Left lung (tissue), 10 donors: Measurements from ENCODE around the gene CENPP. TPM values are rescaled to one million over a fixed set of nuclear protein-coding genes. Genes with fewer than 3 reads are reported as not detected.
A peak's percentile ranks its signal among the peaks of the same experiment; 100 is the strongest.

Experiments
- ATAC-seq: fragments of 200-7000 bp; cut with Tn5 transposase; one replicate; pipeline ENCODE4 v1.9.1; 2020; ENCODE audit warnings: moderate library complexity
- DNase-seq, 4 donors: peaks; one replicate each; pipeline ENCODE4 v3.0.0-alpha.2; 2013 to 2020
- H3K27ac ChIP-seq, 2 donors: fragments of 200-600 bp; sonication (generic) in 1 of 2; one replicate each; pipeline versions ENCODE4 v1.5.0 to v1.8.0; 2020 to 2021
- H3K27me3 ChIP-seq, 2 donors: fragments of 200-600 bp; sonication (generic) in 1 of 2; one replicate each; pipeline versions ENCODE4 v1.5.0 to v1.8.0; 2020 to 2021
- H3K36me3 ChIP-seq, 2 donors: fragments of 200-600 bp; sonication (generic) in 1 of 2; one replicate each; pipeline versions ENCODE4 v1.5.0 to v1.8.0; 2020 to 2021
- H3K4me1 ChIP-seq, 2 donors: fragments of 200-600 bp; one replicate each; pipeline ENCODE4 v1.8.0; 2021
- H3K4me3 ChIP-seq, 2 donors: fragments of 200-600 bp; sonication (generic) in 1 of 2; one replicate each; pipeline versions ENCODE4 v1.5.0 to v1.8.0; 2020 to 2021; ENCODE audit warnings: mild to moderate bottlenecking in 1 of 2
- H3K9me3 ChIP-seq, 2 donors: fragments of 200-600 bp; sonication (generic) in 1 of 2; one replicate each; pipeline versions ENCODE4 v1.5.0 to v1.8.0; 2020 to 2021
- intact Hi-C, 2 donors: fragments of 100-400 bp; cut with DNase I; formaldehyde crosslinking; loops; one replicate each; pipeline versions ENCODE4 v1.11.2 to v1.14.2; 2022
- polyA plus RNA-seq, 6 donors: library from polyadenylated mRNA; unstranded; fragments of 120-200 nt; gene quantifications; one replicate each; pipeline ENCODE4 v1.2.1, GENCODE V29; 2013; ENCODE audit not compliant: insufficient read length in 6 of 6
- total RNA-seq, 2 donors: library from RNA; stranded (reverse); fragmentation: NEBNext Ultra II Directional; extraction: Animal tissue kit (Norgen Biotek cat#: 25700); gene quantifications; one replicate each; pipeline ENCODE4 v1.2.1, GENCODE V29; 2021
- TF ChIP-seq, protein P1 (sequence below), 2 donors: fragments of 200-600 bp; sonication (generic) in 1 of 2; IDR thresholded peaks; one replicate each; pipeline versions ENCODE4 v1.5.0 to v1.8.0; 2021; ENCODE audit warnings: antibody characterized with exemption in 2 of 2
- donor health status: DM: no; HTN: yes; CAD: no.
- donor health status: DM: no; HTN: no; CAD: no.

CENPP gene
- total and polyA plus RNA-seq, 8 donors, result 3.2 to 9.0 (median 5.7) TPM

DNA sequence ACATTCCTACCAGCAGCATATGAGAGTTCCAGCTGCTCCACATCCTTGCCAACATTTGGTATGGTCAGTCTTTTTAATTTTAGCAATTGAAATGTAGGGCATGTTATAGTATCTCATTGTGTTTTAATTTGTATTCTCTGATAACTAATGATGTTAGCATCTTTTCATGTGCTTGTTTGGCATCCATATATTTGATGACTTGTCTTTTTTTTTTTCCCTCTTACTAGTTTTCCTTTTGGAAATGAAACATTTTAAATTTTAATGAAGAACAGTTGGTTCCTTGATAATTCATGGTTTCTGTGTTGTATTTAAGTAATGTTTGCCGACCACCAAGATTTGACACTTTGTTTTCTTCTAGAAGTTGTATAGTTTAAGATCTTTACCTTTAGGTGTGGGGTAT lies 69.9 kb downstream of the CENPP start:
- no peak for ATAC-seq

DNA sequence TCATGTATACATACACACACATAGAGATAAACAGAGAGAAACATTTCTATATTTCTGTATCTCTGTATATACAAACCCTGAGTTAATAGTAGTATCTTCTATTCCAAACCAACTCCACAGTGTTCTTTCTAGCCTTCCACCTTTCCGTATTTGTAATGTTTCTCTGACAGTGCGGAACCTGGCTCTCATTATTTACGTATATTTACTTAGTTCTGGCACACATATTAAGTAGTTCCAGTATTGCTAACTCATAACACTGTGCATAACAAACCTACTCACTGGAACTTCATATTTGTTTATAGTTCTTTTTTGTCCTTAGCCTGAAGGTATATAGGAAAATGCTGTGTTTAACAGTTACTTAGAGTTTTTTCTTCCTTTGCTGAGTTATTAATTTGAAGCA lies 72.1 kb downstream of the CENPP start:
- Histone ChIP-seq H3K9me3 (no peaks in the 10 kb centered on the region), H3K27me3 (no peaks in the 10 kb centered on the region), H3K4me1 (no peaks in the 10 kb centered on the region), H3K4me3 (no peak overlapping the region), H3K27ac (no peak overlapping the region), H3K36me3 (no peaks in the 10 kb centered on the region)
- TF ChIP-seq, protein P1, sequence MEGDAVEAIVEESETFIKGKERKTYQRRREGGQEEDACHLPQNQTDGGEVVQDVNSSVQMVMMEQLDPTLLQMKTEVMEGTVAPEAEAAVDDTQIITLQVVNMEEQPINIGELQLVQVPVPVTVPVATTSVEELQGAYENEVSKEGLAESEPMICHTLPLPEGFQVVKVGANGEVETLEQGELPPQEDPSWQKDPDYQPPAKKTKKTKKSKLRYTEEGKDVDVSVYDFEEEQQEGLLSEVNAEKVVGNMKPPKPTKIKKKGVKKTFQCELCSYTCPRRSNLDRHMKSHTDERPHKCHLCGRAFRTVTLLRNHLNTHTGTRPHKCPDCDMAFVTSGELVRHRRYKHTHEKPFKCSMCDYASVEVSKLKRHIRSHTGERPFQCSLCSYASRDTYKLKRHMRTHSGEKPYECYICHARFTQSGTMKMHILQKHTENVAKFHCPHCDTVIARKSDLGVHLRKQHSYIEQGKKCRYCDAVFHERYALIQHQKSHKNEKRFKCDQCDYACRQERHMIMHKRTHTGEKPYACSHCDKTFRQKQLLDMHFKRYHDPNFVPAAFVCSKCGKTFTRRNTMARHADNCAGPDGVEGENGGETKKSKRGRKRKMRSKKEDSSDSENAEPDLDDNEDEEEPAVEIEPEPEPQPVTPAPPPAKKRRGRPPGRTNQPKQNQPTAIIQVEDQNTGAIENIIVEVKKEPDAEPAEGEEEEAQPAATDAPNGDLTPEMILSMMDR (IDR thresholded peaks at IDR 0.05), result no peak
- ATAC-seq, result no peak
- intact Hi-C loops, result no loop called here
- DNase-seq, result no peak

More for the DNA sequence above, 69.9 kb downstream of the CENPP start:
- no peaks in the 10 kb centered on the region for H3K36me3 ChIP-seq
- no peak overlapping the region for H3K4me3 ChIP-seq
- H3K27me3 ChIP-seq, result no peaks in the 10 kb centered on the region
- TF ChIP-seq, protein P1 (IDR thresholded peaks at IDR 0.05), result no peak
- no peaks in the 10 kb centered on the region for H3K4me1 ChIP-seq
- no peak overlapping the region for H3K27ac ChIP-seq
- no peak for DNase-seq
- no peaks in the 10 kb centered on the region for H3K9me3 ChIP-seq
- intact Hi-C loops, result no loop called here

DNA sequence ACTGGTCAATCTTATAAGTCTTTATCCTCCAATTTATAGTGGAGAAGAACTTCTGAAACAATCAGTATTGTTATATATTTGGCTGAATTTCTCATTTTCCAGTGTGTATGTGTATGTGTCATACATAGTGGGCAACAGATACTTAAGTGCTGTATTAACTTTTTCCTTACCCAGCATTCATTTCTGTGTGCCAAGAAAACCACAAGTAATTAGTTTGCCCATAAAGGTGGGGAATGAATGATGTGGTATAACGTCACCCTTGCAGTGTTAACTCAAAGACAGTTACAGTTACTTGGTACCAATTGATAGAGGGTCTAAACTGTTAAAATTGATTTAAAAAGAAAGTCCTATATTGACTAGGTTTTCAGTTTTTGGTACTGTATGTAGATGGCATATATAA lies 76.6 kb downstream of the CENPP start:
- Histone ChIP-seq H3K27me3 (no peaks in the 10 kb centered on the region), H3K4me3 (no peak overlapping the region), H3K27ac (no peak overlapping the region), H3K36me3 (no peaks in the 10 kb centered on the region), H3K9me3 (no peaks in the 10 kb centered on the region), H3K4me1 (peaks cover 7 to 10% of the 10 kb centered on the region in 2 donors)
- ATAC-seq, result no peak
- DNase-seq, result no peak
- TF ChIP-seq, protein P1 (IDR thresholded peaks at IDR 0.05), result no peak
- intact Hi-C loops, result no loop called here

DNA sequence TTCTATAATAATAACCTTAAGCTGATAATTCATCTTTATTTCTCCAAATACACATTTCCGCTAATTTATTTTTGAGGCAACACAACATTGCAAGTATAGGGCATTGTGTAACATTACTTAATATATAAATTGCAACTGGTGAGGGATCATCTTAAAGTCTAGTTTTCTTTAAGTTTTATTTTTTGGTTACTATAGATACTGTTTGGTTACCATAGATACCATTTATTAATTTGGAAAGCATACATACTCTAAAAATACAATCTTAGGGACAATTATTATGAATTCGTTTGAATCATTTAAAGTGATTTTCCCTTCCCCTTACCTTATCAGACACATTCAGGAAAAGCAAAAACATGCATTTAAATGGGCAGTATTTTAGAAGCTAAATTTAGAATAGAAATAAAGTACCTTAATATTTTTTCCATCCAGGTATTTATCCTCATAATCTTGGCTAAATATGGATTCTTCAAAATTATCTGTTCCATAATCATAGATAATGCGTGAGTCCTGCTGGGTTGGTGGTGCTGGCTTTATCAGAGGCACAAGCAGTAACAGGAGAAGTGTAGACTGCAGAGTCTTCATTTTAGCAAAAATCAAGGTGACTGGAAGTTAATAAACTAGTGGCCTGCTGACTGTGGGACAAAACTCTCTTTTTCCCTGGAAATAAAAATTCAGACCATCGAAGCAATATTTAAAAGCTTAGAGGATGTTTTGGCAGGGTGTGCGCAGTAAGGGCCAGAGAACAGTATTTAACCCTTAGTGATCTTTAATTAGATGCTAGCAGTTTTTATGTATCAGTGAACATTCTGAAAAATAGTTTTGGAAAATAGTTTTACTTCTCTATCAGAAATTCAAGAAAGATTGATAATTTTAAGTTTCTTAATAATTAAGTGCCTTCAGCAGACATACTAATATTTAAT lies 77.3 kb downstream of the CENPP start:
- no peak for ATAC-seq
- no peak for DNase-seq
- Histone ChIP-seq H3K36me3 (no peaks in the 10 kb centered on the region), H3K4me3 (no peak overlapping the region), H3K4me1 (peaks cover 7 to 10% of the 10 kb centered on the region in 2 donors), H3K9me3 (no peaks in the 10 kb centered on the region), H3K27ac (peak overlapping the region in 1 of 2 donors; percentile 49), H3K27me3 (no peaks in the 10 kb centered on the region)
- TF ChIP-seq, protein P1 (IDR thresholded peaks at IDR 0.05), result no peak
- intact Hi-C loops, result no loop called here

DNA sequence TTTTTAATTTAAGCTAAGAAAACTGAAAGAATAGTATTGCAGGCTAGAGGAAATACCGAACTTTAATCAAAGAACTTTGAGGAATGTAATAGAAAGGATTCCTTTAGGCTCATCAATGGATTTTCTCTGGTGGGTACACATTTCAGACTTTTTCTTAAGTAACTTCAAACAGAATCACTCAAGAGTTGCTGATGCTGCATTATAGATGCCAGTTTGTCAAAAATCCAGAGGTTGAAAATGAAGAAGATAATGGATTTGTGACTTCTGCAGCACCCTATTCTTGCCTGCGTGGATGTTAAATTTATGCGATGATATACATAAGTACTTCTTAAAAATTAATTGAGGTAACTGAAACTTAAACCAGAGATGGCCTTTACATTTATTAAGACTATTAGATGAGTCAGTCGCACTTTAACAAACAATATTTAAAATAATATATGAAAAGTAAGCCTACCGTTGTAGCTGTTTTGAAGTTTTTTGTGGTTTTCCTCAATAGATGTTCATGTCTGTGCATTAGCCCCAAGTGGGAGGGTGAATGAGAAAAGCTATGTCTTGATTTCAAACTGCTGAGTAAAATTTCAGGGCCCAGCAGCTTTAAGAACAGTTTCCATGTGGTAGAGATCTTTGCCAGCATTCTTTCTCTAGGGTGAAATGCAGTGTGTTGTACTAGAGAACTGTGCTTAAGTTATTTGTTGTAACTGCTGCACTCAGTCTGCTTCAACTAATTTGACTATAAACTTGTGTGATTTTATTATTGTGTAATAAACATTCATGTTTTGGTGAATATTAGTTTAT lies 78.5 kb downstream of the CENPP start, which contains the start of gene OGN:
OGN (minus strand) TSS at position 537 of the 795 bp plus-strand sequence. CDS start 1,171 bp downstream, outside the sequence.
- Histone ChIP-seq H3K9me3 (no peaks in the 10 kb centered on the region), H3K4me3 (no peak within 1 kb of the TSS), H3K4me1 (peaks cover 7 to 10% of the 10 kb centered on the region in 2 donors), H3K36me3 (no peaks in the 10 kb centered on the region), H3K27ac (peak within 1 kb of the TSS in 1 of 2 donors; percentile 49), H3K27me3 (no peaks in the 10 kb centered on the region)
- ATAC-seq (no peak), DNase-seq (peak in 1 of 4 donors; percentile 85)
- TF ChIP-seq, protein P1 (IDR thresholded peaks at IDR 0.05), result no peak
- intact Hi-C loops, result no loop called here
